ENCODE data around the gene OSBPL3.

- TF ChIP-seq CTCF (IDR thresholded peaks at IDR 0.05; ENCODE audit: poor library complexity, severe bottlenecking) (no peak), RAD21 (conservative IDR thresholded peaks at IDR 0.05) (no peak), TAF1 (IDR thresholded peaks at IDR 0.05; ENCODE audit: low read depth) (no peak), EP300 (conservative IDR thresholded peaks at IDR 0.05; ENCODE audit: poor library complexity, severe bottlenecking) (no peak), REST (IDR thresholded peaks at IDR 0.05; ENCODE audit: borderline replicate concordance) (no peak)
These were observed 122.4 kb downstream of the OSBPL3 start for GRCh38 chr7:24857623-24858022.

All from neural cell (in vitro differentiated cells).